ENCODE data around the gene SRC.

DNA sequence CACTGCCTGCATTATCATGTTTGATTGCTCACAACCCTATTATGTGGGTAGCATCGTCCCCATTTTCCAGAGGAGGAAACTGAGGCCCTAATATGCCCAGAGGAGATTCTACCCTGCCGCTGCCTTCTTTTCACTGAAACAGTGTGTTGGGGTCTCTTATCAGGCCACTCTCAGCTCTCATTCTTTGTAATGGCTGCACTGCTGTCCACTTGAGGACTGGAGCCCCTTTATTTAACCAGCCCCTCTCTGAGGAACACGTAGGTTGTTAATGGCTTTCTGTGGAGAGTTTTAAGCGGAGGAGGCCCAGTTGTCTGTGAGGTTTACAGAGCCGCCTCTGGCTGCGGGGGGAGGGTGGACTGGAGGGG lies 32.5 kb downstream of the SRC start:
- TF ChIP-seq POLR2A (IDR thresholded peaks at IDR 0.05) (no peak), POLR2AphosphoS5 (IDR thresholded peaks at IDR 0.05; ENCODE audit: insufficient read depth in 1 of 2, low read depth in 1 of 2) (no peak)
- TF ChIP-seq, protein P1, sequence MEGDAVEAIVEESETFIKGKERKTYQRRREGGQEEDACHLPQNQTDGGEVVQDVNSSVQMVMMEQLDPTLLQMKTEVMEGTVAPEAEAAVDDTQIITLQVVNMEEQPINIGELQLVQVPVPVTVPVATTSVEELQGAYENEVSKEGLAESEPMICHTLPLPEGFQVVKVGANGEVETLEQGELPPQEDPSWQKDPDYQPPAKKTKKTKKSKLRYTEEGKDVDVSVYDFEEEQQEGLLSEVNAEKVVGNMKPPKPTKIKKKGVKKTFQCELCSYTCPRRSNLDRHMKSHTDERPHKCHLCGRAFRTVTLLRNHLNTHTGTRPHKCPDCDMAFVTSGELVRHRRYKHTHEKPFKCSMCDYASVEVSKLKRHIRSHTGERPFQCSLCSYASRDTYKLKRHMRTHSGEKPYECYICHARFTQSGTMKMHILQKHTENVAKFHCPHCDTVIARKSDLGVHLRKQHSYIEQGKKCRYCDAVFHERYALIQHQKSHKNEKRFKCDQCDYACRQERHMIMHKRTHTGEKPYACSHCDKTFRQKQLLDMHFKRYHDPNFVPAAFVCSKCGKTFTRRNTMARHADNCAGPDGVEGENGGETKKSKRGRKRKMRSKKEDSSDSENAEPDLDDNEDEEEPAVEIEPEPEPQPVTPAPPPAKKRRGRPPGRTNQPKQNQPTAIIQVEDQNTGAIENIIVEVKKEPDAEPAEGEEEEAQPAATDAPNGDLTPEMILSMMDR (IDR thresholded peaks at IDR 0.05), result no peak
